NOMO-1 treated with DMSO at 0.1 percent for 48 hours (cell line): Measurements from ENCODE around the gene PLEKHM2.

Experiments
- DNase-seq: peaks from one replicate; lab custom pipeline; 2025; ENCODE audit not compliant: unreplicated experiment; lab: John Stamatoyannopoulos, UW

PLEKHM2 gene

DNA sequence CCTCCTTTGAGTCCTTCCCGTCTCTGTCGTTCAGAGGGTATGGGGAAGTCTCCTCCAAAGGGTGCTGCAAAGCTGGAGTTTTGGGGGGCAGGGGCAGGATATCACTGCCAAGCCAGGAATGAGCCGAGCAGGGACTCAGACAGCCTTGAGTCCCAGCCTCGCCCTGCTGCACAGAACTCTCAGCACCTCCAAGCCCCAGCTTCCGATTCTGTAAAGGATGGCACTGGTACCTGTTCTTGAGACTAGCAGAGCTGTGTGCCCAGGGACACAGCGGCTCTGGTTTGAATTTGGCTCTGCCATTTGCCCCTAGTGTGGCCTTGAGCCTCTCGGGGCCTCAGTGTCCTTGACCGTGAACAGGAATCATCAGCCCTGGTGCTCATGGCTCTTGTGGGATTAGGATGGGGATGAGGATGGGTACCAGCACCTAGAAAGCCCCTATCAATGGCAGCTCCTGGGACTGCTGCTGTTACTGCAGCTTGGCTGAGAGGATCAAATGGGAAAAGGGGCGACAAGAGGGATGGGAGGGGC, 73.0 kb downstream of the PLEKHM2 start:
- no peak for DNase-seq

DNA sequence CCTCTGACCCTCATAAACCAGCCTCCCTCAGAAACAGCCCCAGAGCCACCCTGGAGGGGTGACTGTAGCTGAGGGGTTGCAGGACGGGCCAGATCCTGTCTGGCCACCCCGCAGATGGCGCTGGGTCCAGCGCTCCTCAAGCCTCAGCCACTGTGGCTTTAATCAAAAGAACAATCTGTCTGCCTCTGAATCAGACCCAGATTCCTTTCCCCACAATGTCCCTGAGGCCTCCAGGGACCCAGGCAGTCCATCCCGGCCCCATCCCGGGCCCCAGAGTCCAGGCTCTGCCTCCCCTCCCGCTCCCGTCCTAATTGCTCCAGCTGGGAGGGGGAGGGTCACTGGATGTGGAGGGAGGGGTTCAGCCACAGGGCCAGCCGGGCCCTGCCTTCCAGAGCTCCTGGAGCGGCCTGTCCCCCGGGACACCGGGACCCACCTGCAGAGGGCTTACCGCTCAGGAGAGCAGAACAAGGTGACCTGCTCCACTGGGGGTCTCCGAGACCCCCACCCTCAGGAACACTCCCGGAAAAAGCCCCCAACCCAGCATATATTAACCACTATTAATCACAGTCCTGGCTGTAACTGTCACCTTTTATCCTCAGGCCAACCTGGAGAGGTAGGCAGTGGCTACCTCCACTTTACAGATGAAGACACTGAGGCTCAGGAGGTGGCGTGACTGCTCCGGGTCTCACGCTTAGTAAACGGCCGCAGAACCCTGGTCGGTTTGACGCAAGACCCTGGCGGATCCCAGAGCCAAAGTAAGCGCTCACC, 73.6 kb downstream of the PLEKHM2 start:
- DNase-seq = no peak

DNA sequence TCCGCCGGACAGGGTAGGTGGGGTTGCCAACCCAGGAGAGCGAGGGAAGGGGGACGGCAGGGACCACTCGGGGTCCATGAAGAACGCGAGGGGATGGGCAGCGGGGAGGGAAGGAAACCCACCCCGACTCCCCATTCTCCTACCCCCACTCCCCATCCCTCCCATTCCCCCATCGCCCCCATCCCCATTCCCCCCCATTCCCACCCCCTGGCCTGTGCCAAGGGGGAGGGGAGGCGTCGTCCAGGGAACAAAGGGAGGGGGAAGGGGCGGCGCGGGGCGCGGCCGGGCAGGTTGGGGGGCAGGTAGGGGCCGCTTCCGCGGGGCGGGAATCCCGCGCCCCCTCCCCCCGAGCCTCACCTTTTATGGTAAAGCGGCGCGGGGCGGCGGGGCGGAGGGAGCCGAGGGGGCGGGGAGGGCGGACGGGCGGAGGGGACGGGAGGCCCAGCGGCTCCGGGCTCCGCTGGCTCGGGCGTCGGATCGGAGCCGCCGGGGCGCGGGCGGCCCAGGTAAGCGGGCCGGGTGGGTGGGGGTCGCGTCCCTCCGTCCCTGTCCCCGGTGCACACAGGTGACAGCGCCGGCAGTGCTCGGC, 74.3 kb downstream of the PLEKHM2 start, which contains the start of gene FBLIM1:
FBLIM1 (plus strand) TSS at position 453 of the 589 bp plus-strand sequence. CDS start 6,189 bp downstream, outside the sequence.
- DNase-seq = no peak

DNA sequence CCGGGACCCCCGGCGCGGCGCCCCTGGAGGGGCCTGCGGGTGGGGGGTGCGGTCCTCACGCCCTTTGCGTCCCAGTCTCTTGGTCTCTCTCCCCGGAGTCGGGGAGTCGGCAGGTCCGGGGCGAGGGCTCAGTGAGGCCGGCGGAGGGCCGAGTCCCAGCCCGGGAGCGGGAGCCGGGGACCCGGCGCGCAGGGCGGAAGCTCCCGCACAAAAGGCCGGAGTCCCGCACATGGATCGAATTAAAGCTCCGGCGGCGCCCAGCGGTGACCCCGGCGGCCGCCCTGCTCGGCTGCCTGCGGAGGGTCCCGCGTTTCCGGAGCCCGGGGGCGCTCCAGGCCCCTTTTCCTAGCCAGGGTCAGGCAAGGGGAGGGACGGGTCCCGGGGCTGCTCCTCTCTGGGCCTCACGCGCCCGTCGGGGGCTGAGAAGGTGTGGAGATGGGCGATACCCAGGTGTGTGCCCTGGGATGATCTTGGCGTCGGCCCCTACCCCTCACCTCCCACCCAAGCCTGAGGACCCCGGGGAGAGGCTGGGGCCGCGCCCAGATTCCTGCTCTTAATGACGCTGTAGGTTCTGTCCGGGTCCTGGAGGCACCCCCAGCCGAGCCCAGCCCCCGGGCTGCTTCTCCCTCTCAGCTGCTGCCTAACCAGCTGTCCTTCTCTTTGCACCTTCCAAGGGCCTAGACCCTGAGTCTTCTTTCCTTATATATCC, 75.0 kb downstream of the PLEKHM2 start:
- DNase-seq = no peak

DNA sequence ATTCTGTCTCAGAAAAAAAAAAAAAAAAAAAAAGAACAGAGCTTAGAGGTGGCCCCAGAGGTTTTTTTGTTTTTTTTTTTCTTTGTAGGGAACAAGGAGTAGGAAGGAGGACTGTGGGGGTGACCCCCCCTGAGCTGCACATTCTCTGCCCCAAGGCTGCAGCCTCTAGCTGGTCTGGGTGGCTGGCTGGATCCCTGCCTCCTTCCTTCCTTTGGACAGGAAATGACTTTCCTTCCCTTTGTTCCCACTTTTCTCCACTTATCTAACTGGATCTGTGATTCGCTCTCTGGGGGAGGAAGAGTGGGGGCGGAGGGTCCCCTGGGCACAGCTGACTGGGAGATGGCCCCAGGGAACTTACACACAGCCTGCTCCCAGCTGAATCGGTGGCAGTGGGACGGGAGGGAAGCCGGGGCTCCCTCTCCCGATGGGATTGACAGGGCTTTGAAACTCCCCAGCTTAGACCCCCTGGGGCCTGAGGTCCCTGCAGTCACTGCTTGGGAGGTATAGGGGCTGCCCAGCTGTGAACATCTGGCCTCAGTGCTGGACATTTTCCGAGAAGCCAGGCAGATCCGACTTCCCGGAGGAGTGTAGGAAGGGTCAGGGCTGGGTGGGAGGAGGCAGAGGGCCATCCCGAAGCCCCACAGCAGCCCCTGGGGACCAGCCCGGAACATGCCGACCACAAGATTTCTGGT, 76.5 kb downstream of the PLEKHM2 start:
- no peak for DNase-seq

DNA sequence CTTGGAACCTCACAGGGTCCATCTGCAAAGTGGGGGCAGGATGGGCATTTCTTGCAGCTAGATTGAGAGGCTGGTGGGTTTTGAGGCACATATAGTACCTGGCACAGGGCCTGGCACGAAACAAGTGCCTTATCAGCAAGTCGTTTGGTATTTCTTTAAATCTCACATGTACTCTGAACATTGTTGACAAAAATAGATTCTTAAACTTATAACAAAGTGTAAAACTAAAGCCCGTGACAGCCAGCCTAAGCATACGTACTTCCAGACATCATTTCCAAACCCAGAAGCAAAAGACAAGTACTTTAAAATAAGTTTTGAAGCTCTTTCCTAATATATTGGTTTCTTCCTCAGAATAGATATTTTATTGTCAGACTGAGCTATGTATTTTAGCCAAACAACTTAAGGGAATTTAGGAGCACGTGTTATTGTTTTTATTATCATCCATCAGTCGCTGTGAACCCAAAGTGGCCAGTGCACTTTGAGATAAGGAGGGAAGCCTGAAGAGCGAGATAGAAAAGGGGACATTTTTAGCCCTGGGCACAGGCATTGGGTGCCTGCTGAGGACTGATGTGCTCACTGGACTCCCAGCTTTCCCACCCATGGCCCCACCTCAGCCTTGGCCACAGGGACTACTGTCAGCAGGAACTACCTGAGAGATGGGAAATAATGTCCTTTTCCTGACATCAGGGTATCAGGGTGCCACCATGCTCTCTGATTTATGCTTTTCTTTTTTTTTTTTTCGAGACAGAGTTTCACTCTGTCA, 77.4 kb downstream of the PLEKHM2 start:
- no peak for DNase-seq

DNA sequence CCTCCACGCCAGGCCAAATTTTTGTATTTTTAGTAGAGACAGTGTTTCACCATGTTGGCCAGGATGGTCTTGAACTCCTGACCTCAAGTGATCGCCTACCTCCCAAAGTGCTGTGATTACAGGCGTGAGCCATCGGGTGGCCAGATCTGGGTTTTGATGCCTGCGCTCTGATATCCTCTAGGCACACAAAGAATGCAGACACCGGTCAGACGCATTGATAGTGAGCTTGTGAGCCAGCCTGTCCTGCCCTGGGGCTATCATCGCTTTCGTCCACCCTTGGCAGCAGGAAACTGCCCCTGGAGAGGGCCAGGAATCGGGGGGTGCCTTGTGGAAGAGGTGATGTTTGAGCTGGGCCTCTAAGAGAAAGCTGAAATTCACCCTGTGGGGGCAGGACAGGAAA, 78.4 kb downstream of the PLEKHM2 start:
- DNase-seq = no peak

DNA sequence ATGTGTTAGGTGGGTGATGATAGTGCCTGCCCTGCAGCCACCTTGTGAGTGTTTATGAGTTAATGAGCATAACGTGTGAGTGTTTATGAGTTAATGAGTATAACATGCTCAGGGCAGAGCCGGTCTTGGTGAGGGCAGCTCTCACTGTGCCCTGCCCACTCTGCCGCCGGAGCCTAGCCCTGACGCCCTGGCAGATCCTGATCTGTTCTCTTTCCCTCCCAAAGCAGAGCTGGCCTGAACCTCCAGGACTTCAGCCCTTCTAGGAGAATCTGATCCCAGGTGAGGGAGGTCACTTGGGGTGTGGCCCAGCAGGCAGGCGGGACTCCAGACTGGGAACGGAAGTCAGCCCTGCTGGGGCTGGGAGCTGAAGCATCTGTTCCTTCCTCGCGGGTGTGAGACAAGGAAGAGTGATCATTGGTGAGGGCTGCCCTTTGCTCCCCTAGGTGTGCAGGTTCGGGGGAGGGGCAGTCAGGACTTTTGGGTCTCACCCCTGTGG, 80.2 kb downstream of the PLEKHM2 start:
- DNase-seq = no peak

DNA sequence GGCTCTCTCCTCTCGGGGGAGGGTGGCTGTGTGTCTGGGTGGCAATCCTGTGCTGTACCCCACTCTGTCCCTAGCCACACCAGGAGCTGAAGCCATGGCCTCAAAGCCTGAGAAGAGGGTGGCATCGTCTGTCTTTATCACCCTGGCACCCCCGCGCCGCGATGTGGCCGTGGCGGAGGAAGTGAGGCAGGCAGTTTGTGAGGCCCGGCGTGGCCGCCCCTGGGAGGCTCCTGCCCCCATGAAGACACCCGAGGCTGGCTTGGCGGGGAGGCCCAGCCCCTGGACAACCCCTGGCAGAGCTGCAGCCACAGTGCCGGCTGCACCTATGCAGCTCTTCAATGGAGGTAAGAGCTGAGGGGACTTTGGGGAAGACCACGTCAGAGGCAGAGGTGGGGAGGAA, 80.8 kb downstream of the PLEKHM2 start:
- no peak for DNase-seq

DNA sequence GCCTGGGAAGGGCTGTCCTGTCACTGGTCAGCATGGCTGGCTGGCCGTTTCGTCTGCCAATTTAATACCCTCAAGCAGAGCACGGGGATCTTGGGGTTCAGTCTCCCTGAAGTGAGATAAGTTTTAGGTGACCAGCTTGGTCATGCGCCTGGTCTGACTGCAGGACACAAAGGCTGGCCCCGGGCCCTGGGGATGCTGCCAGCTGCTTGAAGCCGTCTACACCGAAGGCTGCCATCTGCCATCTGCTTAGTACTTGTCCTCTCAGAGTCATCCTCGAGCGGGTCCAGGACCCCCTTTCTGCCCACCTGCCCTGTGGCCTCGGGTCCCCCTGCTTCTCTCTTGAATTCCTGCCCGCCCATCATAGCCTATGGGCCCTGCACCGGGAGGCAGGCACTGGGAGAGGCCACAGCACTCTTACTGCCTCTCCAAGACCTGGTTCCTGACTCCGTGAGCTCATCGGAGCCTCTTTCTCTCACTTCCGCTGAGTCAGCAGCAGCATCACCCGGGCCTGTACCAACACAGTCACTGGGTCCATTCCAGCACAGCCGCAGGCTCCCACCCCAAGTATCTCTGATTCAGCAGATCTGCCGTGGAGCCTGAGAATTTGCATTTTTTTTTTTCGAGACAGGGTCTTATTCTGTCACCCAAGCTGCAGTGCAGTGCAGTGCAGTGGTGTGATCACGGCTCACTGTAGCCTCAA, 81.5 kb downstream of the PLEKHM2 start:
- no peak for DNase-seq

DNA sequence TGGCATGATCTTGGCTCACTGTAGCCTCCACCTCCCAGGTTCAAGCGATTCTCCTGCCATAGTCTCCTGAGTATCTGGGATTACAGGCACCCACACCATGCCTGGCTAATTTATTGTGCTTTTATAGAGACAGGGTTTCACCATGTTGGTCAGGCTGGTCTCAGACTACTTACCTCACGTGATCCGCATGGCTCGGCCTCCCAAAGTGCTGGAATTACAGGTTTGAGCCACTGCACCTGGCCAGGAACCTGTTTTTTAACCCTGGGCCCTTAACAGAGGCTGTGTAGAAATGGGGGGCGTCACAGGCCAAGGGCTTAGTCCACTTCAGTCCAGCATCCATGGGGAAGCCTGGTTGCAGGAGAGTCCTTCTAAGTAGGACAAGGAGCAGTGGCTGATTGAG, 83.8 kb downstream of the PLEKHM2 start:
- DNase-seq = no peak

DNA sequence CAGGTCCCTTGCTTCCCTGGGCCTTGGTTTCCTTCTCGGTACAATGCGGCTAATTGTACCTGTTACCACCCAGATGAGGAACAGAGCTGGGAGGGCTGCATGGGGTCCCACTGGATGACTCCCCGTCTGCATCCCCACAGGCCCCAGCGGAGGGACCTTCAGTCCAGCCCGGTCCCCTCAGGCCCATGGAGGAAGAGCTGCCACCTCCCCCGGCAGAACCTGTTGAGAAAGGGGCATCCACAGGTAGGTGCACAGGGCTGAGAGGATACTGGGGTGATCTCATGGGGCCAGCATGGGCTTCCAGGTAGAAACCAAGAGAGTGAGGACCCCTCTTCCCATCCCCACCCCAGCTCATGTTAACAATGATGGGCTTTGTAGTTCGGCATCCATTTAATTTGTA, 84.3 kb downstream of the PLEKHM2 start:
- no peak for DNase-seq

DNA sequence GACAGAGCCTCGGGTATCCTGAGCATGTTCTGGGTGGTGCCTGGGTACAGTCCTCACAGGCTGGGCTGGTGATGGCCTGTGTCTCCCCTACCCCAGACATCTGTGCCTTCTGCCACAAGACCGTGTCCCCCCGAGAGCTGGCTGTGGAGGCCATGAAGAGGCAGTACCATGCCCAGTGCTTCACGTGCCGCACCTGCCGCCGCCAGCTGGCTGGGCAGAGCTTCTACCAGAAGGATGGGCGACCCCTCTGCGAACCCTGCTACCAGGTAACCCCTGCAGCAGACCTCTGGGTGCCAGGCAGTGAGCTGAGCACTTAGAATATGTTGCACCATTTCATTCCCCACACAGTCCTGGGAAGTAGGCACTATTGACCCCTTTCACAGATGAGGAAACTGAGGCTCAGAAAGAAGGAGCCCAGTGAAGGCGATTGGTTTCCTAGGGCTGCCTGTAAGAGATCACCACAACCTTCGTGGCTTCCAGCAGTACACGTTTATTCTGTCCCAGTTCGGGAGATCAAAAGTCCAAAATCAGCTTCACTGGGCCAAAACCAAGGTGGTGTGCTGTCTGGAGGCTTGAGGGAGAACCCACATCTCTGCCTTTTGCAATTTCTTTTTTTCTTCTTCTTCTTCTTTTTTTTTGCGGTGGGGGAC, 86.3 kb downstream of the PLEKHM2 start:
- DNase-seq = no peak

DNA sequence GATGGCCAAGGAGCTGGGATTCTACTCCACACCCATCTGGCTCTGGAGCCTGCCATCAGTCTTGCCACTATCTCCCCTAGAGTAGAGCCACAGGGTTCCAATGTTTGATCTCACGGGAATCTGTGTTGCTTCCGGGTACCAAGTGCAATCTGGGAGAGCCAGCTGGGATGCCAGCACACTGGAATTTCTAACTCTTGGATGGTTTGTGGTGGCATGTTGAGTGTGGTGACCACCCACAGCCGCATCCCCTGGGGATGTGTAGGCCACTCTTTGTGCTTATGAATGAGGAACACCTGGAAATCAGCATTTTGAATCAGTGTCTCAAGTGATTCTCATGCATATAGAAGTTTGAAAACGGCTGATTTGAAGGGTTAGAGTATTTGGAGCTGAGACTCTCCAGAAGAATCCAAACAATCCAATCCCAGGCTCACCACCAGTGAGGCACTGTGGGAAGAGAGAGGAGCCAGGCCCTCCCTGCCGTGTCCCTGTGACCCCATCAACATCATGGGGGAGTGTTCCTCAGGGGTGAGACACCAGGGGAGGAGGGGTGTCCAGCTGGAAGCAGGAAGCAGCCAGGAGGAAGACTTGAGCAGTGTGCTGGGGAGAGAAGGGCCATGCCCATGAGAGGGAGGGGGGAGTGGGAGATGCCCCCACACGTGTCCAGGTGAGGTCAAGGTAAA, 87.9 kb downstream of the PLEKHM2 start:
- no peak for DNase-seq

DNA sequence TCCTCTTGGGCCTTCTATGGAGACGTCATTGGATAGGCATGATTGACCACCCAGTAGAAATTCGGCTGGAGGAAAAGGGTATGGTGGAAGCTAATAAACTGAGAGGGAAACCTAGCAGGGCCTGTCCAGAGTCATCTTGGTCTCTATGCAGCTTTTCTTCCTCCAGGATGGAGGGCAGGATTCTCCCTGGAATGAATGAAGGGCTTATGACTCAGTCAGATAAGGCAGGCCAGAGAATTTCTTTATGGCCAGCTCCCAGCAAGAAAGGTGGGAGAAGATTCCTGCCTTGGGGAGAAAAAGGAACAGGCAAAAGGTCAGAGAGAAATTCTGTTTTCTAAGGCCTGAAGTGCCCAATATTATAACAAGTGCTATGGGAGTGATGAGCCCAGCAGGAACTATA, 91.6 kb downstream of the PLEKHM2 start:
- no peak for DNase-seq

DNA sequence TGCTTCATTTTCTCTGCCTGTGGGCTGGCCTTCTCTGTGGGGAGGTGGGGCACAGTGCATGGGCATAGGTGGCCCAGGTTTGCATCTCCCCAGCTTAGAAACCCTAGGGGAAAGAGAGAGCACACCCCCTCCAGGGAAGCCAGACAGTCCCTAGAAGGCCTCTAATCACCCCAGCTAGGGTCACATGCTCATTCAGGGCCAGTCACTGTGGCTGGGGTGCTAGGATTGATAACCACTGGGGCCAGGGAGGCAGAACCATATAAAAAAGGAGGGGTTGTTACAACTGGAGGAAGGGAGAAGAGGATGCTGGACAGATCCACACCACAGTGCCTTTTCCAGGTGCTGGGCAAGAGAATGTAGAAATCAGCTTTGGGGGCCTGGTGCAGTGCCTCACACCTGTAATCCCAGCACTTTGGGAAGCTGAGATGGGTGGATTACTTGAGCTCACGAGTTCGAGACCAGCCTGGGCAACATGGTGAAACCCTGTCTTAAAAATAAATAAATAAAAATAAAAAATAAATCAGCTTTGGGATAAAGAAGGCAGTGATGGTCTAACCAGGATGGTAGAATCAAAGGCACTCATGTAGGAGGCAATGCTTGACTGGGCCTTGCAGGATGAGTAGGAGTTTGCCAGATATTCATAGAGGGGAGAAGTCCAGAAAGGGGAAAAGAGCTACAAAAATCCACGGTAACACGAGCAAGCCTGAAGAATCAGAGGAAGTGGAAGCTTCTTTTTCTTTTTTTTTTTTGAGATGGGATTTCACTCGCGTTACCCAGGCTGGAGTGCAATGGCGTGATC, 94.0 kb downstream of the PLEKHM2 start:
- no peak for DNase-seq
